Measurements from ENCODE around the gene ELF4.

DNA sequence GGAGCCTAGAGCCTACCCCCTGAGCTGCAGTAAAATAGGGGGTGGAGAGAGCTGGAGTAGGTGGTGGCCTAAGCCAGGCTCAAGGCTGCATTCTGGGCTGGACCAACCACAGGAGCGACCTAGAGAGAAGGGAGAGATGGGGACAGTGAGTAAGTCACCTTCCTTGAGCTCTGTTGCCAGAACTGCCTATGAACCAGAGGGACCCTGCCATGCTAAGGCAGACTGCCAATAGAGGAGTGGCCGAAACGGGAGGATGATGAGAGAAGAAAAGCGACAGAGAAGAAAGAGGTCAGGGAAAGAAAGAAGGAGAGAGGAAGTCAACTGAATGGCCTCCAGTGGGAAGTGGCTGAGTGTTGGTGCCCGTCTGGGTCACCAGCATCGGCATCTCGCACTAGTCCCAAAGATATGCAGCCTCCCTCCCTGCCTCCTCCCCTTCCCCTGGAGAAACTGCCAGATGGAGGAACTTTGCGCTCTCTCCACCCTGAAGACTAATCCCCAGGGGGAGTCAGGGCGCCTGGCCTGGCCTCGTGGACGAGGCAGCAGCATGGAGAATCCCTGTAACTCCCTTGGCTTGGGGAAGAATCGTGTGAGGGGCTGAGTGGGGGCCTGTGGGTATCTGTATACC lies 28.8 kb downstream of the ELF4 start:
- TF ChIP-seq, protein P1, sequence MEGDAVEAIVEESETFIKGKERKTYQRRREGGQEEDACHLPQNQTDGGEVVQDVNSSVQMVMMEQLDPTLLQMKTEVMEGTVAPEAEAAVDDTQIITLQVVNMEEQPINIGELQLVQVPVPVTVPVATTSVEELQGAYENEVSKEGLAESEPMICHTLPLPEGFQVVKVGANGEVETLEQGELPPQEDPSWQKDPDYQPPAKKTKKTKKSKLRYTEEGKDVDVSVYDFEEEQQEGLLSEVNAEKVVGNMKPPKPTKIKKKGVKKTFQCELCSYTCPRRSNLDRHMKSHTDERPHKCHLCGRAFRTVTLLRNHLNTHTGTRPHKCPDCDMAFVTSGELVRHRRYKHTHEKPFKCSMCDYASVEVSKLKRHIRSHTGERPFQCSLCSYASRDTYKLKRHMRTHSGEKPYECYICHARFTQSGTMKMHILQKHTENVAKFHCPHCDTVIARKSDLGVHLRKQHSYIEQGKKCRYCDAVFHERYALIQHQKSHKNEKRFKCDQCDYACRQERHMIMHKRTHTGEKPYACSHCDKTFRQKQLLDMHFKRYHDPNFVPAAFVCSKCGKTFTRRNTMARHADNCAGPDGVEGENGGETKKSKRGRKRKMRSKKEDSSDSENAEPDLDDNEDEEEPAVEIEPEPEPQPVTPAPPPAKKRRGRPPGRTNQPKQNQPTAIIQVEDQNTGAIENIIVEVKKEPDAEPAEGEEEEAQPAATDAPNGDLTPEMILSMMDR (IDR thresholded peaks at IDR 0.05) = no peak
- TF ChIP-seq POLR2AphosphoS5 (IDR thresholded peaks at IDR 0.05) (no peak), EP300 (IDR thresholded peaks at IDR 0.05; ENCODE audit: low read depth) (no peak), POLR2A (IDR thresholded peaks at IDR 0.05) (no peak)

All from transverse colon (tissue), 4 donors.